OCI-LY1 (cell line): ENCODE results near the gene POP7.

ENCODE experiments used
- H2AFZ ChIP-seq: fragments of 200-600 bp; sonication (generic), shearing (Covaris generic); 2 replicates; pipeline ENCODE4 v1.6.0; 2014; ENCODE audit warnings: antibody characterized with exemption, mild to moderate bottlenecking, low read length
- H3F3A ChIP-seq: fragments of 200-600 bp; sonication (generic), shearing (Covaris generic); 2 replicates; pipeline ENCODE4 v1.6.0; 2014; ENCODE audit warnings: mild to moderate bottlenecking, antibody characterized with exemption, low read length, moderate library complexity; ENCODE audit not compliant: insufficient read depth
- H3K27ac ChIP-seq: fragments of 200-600 bp; sonication (generic); 2 replicates; pipeline ENCODE4 v1.5.1; 2014; ENCODE audit warnings: low read length, mixed run types, mild to moderate bottlenecking, low read depth; ENCODE audit not compliant: poor library complexity, severe bottlenecking
- H3K27me3 ChIP-seq: fragments of 200-600 bp; sonication (generic); 2 replicates; pipeline ENCODE4 v1.6.0; 2014; ENCODE audit warnings: antibody characterized with exemption, mild to moderate bottlenecking, low read length, moderate library complexity; ENCODE audit not compliant: insufficient read depth
- H3K36me3 ChIP-seq: fragments of 200-600 bp; sonication (generic); 2 replicates; pipeline ENCODE4 v1.6.1; 2014; ENCODE audit warnings: mild to moderate bottlenecking, antibody characterized with exemption, low read length, moderate library complexity, mixed read lengths; ENCODE audit not compliant: insufficient read depth
- H3K4me1 ChIP-seq: fragments of 200-600 bp; sonication (generic); 2 replicates; pipeline ENCODE4 v1.5.1; 2014; ENCODE audit warnings: mild to moderate bottlenecking, low read length, moderate library complexity; ENCODE audit not compliant: insufficient read depth, severe bottlenecking
- H3K4me2 ChIP-seq: fragments of 200-600 bp; sonication (generic), shearing (Covaris generic); 2 replicates; pipeline ENCODE4 v1.6.1; 2014; ENCODE audit warnings: low read length
- H3K4me3 ChIP-seq: fragments of 200-600 bp; sonication (generic); 2 replicates; pipeline ENCODE4 v1.5.1; 2014; ENCODE audit warnings: low read length, low read depth, mild to moderate bottlenecking, mixed read lengths; ENCODE audit not compliant: poor library complexity, severe bottlenecking
- H3K79me2 ChIP-seq: fragments of 200-600 bp; shearing (Covaris generic); 2 replicates; pipeline ENCODE4 v1.6.1; 2016; ENCODE audit warnings: mixed run types, low read length, mixed read lengths; ENCODE audit not compliant: insufficient read depth
- H3K9ac ChIP-seq: fragments of 200-600 bp; sonication (generic), shearing (Covaris generic); 2 replicates; pipeline ENCODE4 v1.6.1; 2014; ENCODE audit warnings: mild to moderate bottlenecking, low read length, mixed read lengths
- H3K9me2 ChIP-seq: fragments of 200-600 bp; sonication (generic), shearing (Covaris generic); 2 replicates; pipeline ENCODE4 v1.6.1; 2014; ENCODE audit warnings: low read depth, mild to moderate bottlenecking, low read length, mixed read lengths
- H3K9me3 ChIP-seq: fragments of 200-600 bp; shearing (Covaris generic); 2 replicates; pipeline ENCODE4 v1.6.1; 2014; ENCODE audit warnings: low read length, mixed read lengths
- H4K20me1 ChIP-seq: fragments of 200-600 bp; sonication (generic), shearing (Covaris generic); 2 replicates; pipeline ENCODE4 v1.6.0; 2016; ENCODE audit warnings: mild to moderate bottlenecking, low read length; ENCODE audit not compliant: insufficient read depth
- CTCF ChIP-seq: fragments of 200-600 bp; sonication (generic), shearing (Covaris generic); IDR thresholded peaks from 2 replicates; pipeline ENCODE4 v1.5.1; 2017; ENCODE audit warnings: mild to moderate bottlenecking, antibody characterized with exemption, low read length, moderate library complexity, mixed read lengths
- EZH2 ChIP-seq: fragments of 200-600 bp; sonication (generic), shearing (Covaris generic); IDR thresholded peaks from 2 replicates; pipeline ENCODE4 v1.8.0; 2017; ENCODE audit warnings: borderline replicate concordance, mixed run types, mild to moderate bottlenecking, antibody characterized with exemption, low read length, moderate library complexity, mixed read lengths

Gene POP7

GRCh38 chr7:100687261-100687660, 18.7 kb upstream of the POP7 start:
- Histone ChIP-seq H3K36me3 (peaks cover 89% of the 10 kb centered on the region), H3K9me3 (no peaks in the 10 kb centered on the region), H2AFZ (no peak overlapping the region), H4K20me1 (no peaks in the 10 kb centered on the region), H3K27ac (no peak overlapping the region), H3K4me3 (no peak overlapping the region), H3K79me2 (peaks cover 25% of the 10 kb centered on the region), H3K4me2 (no peak overlapping the region), H3K27me3 (no peaks in the 10 kb centered on the region), H3K9ac (no peak overlapping the region), H3F3A (no peaks in the 10 kb centered on the region), H3K9me2 (no peaks in the 10 kb centered on the region), H3K4me1 (peaks cover 15% of the 10 kb centered on the region)
- no peak for TF ChIP-seq CTCF
- no peak for TF ChIP-seq EZH2

- Histone ChIP-seq H4K20me1 (no peaks in the 10 kb centered on the region), H3K4me2 (no peak overlapping the region), H3K36me3 (peaks cover 85% of the 10 kb centered on the region), H3K4me3 (no peak overlapping the region), H3K9me2 (no peaks in the 10 kb centered on the region), H3K27ac (no peak overlapping the region), H3K79me2 (peaks cover 31% of the 10 kb centered on the region), H3K4me1 (peaks cover 21% of the 10 kb centered on the region), H2AFZ (no peak overlapping the region), H3K9me3 (no peaks in the 10 kb centered on the region), H3K27me3 (no peaks in the 10 kb centered on the region), H3K9ac (no peak overlapping the region), H3F3A (no peaks in the 10 kb centered on the region)
- TF ChIP-seq CTCF (no peak), EZH2 (no peak)
Observed at GRCh38 chr7:100687751-100688300, 18.1 kb upstream of the POP7 start.

GRCh38 chr7:100688326-100688860, 17.5 kb upstream of the POP7 start:
- peaks cover 37% of the 10 kb centered on the region for H3K79me2 ChIP-seq
- no peak overlapping the region for H3K9ac ChIP-seq
- H4K20me1 ChIP-seq: no peaks in the 10 kb centered on the region
- no peak overlapping the region for H3K27ac ChIP-seq
- no peak for TF ChIP-seq EZH2
- no peak for TF ChIP-seq CTCF
- no peaks in the 10 kb centered on the region for H3K9me3 ChIP-seq
- H3F3A ChIP-seq: no peaks in the 10 kb centered on the region
- peaks cover 80% of the 10 kb centered on the region for H3K36me3 ChIP-seq
- no peaks in the 10 kb centered on the region for H3K27me3 ChIP-seq
- H3K4me2 ChIP-seq: no peak overlapping the region
- H3K4me3 ChIP-seq: no peak overlapping the region
- H3K9me2 ChIP-seq: no peaks in the 10 kb centered on the region
- H2AFZ ChIP-seq: no peak overlapping the region
- H3K4me1 ChIP-seq: peaks cover 26% of the 10 kb centered on the region
